Hepatocyte (in vitro differentiated cells): ENCODE measurements around the gene CEACAM19.

Experiments
- CTCF ChIP-seq: fragments of 200-600 bp; sonication (generic); IDR thresholded peaks from 2 replicates; pipeline ENCODE4 v1.5.1; 2016; ENCODE audit warnings: antibody characterized with exemption, mild to moderate bottlenecking; ENCODE audit not compliant: poor library complexity
- EZH2 ChIP-seq: fragments of 200-600 bp; sonication (generic); IDR thresholded peaks from 2 replicates; pipeline ENCODE4 v1.6.1; 2016; ENCODE audit warnings: antibody characterized with exemption, mild to moderate bottlenecking, borderline replicate concordance
- EZH2phosphoT487 ChIP-seq: fragments of 200-600 bp; sonication (generic); IDR thresholded peaks from one replicate; pipeline ENCODE4 v1.6.1; 2018; ENCODE audit warnings: antibody characterized with exemption, mild to moderate bottlenecking, low read depth, moderate library complexity; ENCODE audit not compliant: unreplicated experiment, severe bottlenecking

GRCh38 chr19:44647144-44647543 lies 24.1 kb upstream of the CEACAM19 start:
- TF ChIP-seq CTCF = no peak
- no peak for TF ChIP-seq EZH2phosphoT487
- TF ChIP-seq EZH2 = no peak
